GM21576 (cell line): Measurements from ENCODE around the gene YIF1A.

Experiments
- ATAC-seq: cut with Tn5 transposase; IDR thresholded peaks from one replicate; pipeline ENCODE4 v1.9.1; 2021; ENCODE audit warnings: mild to moderate bottlenecking, moderate library complexity; ENCODE audit not compliant: unreplicated experiment

The YIF1A gene

DNA sequence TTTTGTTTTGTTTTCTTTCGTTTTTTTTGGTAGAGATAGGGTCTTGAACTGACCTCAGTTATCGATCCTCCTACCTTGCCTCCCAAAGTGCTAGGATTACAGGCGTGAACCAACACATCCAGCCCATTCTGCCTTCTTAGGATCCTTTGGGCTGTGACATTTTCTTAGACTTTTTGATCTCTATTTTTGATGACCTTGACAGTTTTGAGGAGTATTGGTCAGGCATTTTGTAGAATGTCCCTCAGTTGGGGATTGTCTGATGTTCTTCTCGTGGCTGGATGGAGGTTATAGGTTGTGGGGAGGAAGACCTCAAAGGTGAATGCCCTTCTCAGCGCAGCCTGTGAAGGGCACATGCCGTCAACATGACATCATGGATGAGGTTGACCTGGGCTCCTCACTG, 40.0 kb downstream of the YIF1A start:
- ATAC-seq, result no peak

DNA sequence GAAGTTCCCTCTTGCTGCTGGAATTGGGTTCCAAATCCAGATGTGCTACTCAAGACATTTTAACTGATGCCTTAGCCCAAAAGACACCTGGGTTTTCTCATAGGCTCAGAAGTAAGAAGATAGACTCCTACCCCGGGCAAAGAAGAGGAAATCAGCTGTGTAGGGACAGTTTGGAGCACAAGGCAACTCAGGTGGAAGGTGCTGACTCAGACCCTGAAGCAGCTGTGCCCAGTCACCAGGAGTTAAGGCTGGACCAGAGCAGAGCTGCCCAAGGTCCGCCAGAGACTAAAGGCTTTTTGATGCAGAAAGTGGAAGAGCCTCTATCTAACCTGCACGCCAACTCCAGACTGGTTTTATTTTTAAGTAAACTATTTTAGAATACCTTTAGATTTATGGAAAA, 41.1 kb downstream of the YIF1A start:
- no peak for ATAC-seq

DNA sequence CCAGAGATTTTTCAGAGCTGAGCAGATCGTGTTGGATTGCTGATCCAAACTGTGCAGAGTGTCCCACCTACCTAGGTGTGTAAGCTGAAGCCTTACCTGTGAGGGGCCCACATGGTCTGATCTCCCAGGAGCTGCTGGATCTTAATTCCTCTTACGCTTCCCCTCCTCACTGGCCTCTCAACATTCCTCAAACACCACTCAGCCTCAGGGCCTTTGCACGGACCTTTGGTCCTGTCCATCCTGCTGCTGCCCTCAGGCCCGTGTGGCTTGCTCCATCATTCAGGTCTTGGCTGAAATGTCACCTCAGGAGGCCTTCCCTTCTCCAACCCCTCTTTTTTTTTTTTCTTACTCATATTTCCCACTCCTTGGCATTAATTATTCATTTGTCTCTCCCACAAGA, 41.6 kb downstream of the YIF1A start:
- ATAC-seq, result no peak

DNA sequence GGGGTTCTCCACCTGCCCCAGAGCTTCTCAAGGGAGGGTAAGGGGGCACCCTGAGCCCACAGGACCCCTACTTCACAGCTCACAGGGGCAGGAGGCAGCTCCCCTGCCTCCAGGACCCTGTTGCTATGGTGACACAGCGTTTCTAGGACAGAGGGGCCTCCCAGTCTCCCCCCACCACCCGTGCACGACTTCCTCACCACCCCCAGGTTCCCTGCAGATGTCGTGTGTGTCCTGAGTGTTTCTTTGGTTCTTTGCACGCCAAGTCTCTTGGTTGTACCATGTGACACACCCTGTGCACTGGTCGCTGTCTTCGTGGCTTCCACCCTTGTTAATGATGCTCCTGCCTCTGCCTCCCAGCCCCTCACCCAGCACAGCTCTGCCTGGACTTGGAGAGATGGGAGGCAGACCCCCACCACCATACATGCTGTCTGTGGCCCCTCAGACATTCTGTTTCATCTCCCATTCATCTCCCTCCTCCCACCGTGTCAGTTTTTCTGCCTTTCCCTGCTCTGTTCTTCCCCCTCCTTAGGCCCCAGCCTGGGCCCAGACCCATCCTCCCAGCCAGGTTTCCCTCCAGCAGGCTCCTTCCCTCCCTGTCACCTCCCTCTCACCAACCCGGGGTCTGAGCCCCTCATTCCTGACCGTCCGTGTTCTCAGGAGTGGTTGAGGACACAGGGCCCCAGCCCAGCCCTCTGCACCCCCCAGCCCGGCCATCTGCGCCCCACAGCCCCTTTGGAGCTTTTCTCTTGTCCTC, 45.0 kb downstream of the YIF1A start:
- ATAC-seq, result no peak

DNA sequence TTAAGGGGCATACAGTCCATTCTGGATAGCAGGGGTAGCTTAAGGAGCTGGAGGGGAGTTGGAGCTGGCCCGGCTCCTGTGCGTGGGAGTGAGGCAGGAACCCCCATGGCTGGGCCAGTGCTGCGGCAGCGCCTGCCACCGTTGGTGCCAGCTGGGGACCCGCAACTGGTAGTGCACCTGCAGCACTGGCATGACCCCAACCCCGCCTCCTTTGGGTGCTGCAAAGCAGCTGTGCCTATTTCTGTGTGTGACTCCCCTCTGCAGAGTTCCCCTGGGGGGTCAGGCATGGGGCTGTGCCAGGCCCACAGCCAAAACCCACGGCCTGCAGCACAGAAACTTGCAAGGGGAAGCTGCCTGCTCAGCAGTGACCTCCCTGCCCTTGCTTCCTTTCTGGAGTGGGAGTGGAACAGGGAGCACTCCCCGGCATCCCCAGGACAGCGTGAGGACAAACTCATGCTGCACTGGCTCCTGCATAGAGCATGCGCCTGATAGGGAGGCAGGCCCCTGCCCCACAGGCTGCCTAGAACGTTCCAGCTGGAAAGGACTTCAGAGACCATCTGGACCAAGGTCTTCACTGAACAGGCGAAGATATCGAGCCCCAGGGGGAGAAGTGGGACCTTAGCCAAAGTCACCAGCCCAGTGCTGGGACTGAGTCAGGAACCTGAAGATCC, 46.7 kb downstream of the YIF1A start:
- no peak for ATAC-seq

DNA sequence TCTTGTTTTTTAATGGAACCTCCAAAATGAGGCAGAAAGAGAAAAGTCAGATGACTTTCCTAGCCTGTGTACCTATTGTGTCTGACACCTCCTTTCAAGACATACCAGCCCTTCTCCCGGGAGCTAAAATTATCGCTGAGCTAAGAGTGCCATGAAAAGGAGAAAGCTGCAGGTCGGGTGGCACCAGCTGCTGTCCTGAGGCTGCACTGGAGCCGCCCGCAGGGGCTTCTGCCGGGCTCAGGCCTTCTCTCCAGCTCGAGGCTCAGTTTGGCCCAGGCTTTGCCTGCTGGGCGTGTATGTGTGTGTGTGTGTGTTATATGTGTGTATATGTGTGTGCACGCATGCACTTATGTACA, 48.2 kb downstream of the YIF1A start:
- ATAC-seq, result no peak

DNA sequence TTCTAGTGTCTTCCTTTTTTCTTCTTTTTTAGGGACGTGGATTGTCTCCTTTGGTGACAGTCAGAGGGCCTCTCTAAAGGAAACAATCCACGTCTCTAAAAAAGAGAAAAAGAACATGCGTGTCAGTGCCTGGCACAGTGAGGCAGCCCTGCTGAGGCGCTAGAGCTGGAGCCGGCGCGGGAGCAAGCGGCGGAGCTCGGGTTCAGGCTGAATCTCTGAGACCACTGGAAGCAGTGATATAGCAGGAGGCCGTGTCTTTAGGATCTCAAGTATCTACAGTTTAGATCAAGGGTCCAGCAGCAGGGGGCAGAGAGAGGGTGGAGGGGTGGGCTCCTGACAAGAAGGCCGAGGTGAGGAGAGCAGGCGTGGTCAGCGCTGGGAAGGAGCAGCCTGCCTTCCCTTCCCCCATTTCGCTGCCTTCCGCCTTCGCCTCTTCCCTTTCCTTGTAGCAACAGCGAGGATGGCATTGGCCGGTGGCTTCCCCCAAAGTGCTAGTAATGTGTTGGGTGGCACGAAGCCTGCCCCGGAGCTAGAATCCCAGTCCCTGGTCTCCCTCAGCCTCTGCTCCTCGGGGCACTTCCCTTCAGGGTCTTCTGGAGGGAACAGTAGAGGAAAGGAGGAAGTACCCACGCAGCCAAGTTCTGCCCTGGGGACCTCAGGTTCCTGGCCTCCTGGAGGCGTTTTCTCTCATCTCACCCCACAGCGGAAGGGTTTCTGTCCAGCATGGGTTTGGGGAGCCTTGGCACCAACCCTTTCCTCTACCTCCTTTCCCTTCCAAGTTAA, 48.8 kb downstream of the YIF1A start:
- no peak for ATAC-seq

DNA sequence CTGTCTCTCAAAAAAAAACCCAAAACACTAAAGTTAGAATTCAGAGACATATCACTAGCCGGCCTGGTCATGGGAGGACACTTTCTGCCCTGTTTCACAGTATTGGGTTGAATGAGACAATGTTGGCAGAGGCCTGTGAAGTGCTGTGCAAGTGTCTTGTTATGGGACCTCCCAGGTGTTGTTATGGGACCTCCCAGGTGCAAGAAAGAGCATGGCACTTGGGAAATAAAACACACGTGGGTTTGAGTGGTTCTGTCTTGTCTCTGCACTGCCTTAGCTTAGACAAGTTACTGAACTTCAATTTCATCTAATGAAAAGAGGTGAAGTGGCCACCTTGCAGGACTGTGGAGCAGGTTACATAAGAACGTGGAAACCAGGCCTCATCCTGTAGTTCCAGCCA, 49.4 kb downstream of the YIF1A start:
- ATAC-seq, result no peak

DNA sequence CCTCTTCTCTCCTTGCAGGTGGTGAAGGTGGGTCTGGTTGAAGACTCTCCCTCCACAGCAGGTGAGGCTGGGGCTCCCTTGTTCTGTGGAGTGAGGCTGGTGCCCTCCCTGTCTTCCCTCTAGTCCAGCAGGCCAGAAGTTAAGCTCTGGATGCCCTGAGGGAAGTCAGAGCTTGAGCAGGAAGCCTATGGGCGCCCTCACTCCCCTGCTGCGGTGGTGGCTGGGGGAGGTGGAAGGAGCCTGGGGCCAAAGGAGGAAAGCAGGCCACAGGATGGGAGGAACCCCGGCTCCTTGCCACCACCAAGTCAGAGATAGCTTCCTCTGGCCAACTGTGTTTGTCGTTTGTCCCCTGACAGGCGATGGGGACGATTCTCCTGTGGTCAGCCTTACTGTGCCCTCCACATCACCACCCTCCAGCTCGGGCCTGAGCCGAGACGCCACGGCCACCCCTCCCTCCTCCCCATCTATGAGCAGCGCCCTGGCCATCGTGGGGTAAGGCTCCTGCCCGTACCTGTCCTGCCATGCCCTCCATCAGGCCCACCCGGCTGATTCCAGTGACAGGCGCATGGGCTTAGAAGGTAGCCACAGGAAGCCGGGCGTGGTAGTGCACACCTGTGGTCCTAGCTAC, 50.0 kb downstream of the YIF1A start:
- ATAC-seq, result no peak

DNA sequence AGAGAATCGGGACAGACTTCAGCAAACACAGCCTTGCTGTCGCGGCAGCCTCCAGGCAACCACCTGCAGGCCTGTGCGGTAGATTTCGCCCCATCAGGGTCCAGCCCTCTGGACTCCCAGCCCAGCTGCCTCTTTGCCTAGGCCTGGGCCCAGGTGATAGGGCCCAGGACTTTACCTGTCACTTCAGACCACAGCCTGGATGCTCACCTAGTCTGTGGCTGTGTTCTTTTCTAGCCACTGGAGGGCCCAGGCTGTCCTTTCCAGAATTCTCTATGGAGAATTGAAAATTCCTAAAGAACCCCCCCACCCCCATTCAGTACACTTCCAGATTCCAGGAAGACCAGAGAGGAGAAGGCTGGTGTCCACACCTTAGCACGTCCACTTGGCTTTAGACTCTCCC, 51.1 kb downstream of the YIF1A start:
- ATAC-seq, result no peak

DNA sequence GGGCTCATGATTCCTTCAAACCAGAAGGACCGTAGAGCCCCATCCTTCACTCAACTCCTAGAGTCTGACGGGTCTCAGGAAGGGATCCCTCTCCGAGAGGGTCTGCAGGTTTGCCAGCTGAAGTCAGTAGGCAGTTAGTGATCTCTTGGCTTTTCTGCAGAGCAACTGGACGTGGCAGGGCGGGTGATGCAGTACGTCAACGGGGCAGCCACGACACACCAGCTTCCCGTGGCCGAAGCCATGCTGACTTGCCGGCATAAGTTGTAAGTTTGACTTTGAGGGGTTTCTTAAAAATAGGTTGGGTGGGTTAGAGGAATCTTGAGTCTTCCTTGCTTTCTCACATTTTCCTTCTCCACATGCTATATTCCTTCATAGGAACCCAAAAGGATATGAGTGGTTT, 53.8 kb downstream of the YIF1A start:
- ATAC-seq, result no peak
